ENCODE measurements around the gene NTHL1.

Gene NTHL1

GRCh38 chr16:2019518-2019920, 28.1 kb downstream of the NTHL1 start, which contains the start of gene NPW:
Gene NPW (plus strand): TSS chr16:2019785.
- TF ChIP-seq SIN3A (IDR thresholded peaks at IDR 0.05; ENCODE audit: borderline replicate concordance, insufficient read depth, low read length) (no peak), FOXP2 (optimal IDR thresholded peaks at IDR 0.05; ENCODE audit: borderline replicate concordance, extremely low read depth, extremely low read length, insufficient read depth) (no peak), POLR2AphosphoS5 (IDR thresholded peaks at IDR 0.05; ENCODE audit: low read depth, low read length) (no peak), REST (IDR thresholded peaks at IDR 0.05; ENCODE audit: insufficient read depth in 1 of 2, low read depth in 2 of 2, low read length in 2 of 2) (no peak)

- TF ChIP-seq SIN3A (IDR thresholded peaks at IDR 0.05; ENCODE audit: borderline replicate concordance, insufficient read depth, low read length) (no peak), TAF1 (IDR thresholded peaks at IDR 0.05; ENCODE audit: borderline replicate concordance, insufficient read depth, low read length) (no peak), FOXP2 (optimal IDR thresholded peaks at IDR 0.05; ENCODE audit: borderline replicate concordance, extremely low read depth, extremely low read length, insufficient read depth) (no peak), POLR2AphosphoS5 (IDR thresholded peaks at IDR 0.05; ENCODE audit: low read depth, low read length) (no peak), REST (IDR thresholded peaks at IDR 0.05; ENCODE audit: insufficient read depth in 1 of 2, low read depth in 2 of 2, low read length in 2 of 2) (no peak)
These were observed 31.2 kb downstream of the NTHL1 start for GRCh38 chr16:2016407-2016922.

- TF ChIP-seq POLR2AphosphoS5 (IDR thresholded peaks at IDR 0.05; ENCODE audit: low read depth, low read length) = no peak
- TF ChIP-seq REST (IDR thresholded peaks at IDR 0.05; ENCODE audit: insufficient read depth in 1 of 2, low read depth in 2 of 2, low read length in 2 of 2) = no peak
- no peak for TF ChIP-seq FOXP2 (optimal IDR thresholded peaks at IDR 0.05; ENCODE audit: borderline replicate concordance, extremely low read depth, extremely low read length, insufficient read depth)
- no peak for TF ChIP-seq TAF1 (IDR thresholded peaks at IDR 0.05; ENCODE audit: borderline replicate concordance, insufficient read depth, low read length)
- TF ChIP-seq SIN3A (IDR thresholded peaks at IDR 0.05; ENCODE audit: borderline replicate concordance, insufficient read depth, low read length) = no peak
These were observed 31.8 kb downstream of the NTHL1 start for GRCh38 chr16:2015947-2016208.

- TF ChIP-seq REST (IDR thresholded peaks at IDR 0.05; ENCODE audit: insufficient read depth in 1 of 2, low read depth in 2 of 2, low read length in 2 of 2) = no peak
- TF ChIP-seq FOXP2 (optimal IDR thresholded peaks at IDR 0.05; ENCODE audit: borderline replicate concordance, extremely low read depth, extremely low read length, insufficient read depth) = no peak
- TF ChIP-seq TAF1 (IDR thresholded peaks at IDR 0.05; ENCODE audit: borderline replicate concordance, insufficient read depth, low read length) = no peak
- TF ChIP-seq POLR2AphosphoS5 (IDR thresholded peaks at IDR 0.05; ENCODE audit: low read depth, low read length) = no peak
- TF ChIP-seq SIN3A (IDR thresholded peaks at IDR 0.05; ENCODE audit: borderline replicate concordance, insufficient read depth, low read length) = no peak
These were observed 32.3 kb downstream of the NTHL1 start for GRCh38 chr16:2015117-2015946.
